GM20000 (cell line): ENCODE measurements around the gene TMIGD3.
"Not testable (repeated sequence)": the region's sequence is repeated elsewhere in the genome, so short reads cannot be mapped to it uniquely, and the experiment has no call there.

Experiments used
- DNase-seq: peaks from one replicate; pipeline ENCODE4 v3.0.0; 2012; ENCODE audit warnings: low spot score
- CTCF ChIP-seq: IDR thresholded peaks from 2 replicates; pipeline ENCODE4 v1.5.1; 2012; ENCODE audit warnings: mild to moderate bottlenecking, control low read depth; ENCODE audit errors: extremely low read depth, missing control alignments

Gene TMIGD3

DNA sequence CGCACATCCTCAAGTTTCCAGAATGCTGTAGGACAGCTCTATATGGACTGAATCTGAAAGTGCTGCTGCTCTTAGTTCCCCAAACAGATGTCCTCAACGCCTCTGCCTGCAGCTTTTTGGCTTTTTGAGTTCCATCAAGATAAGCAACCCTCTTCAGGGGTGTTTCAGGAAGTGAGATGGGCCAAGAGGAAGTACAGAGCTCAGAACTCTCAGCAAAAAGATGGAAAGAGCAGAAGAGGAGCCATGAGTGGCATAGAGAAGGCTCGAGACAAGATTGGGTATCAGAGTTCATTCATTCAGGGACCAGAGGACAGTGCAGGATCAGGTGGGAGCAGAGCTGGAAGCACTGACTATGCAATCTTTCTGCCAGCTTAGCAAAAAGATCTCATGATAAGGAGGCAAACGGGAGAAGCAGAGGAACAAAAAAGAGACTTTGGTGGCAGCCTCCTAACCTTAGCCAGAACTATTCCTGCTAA lies at the start of gene TMIGD3, which contains the start of gene ADORA3:
TSS of gene TMIGD3 (minus strand) at position 49 of the 476 bp plus-strand sequence. CDS start 279 bp downstream, outside the sequence.
TSS of gene ADORA3 (minus strand) at position 49 of the 476 bp plus-strand sequence. CDS start 279 bp downstream, outside the sequence.
- peak; percentile 31 for DNase-seq

GRCh38 chr1:111553196-111553595 lies 49.8 kb upstream of the TMIGD3 start:
- no peak for DNase-seq
- no peak for TF ChIP-seq CTCF

More for the DNA sequence above, at the start of gene TMIGD3, which contains the start of gene ADORA3:
- no peak for TF ChIP-seq CTCF

- DNase-seq = no peak
- TF ChIP-seq CTCF = no peak
These were observed 49.2 kb upstream of the TMIGD3 start for GRCh38 chr1:111552587-111552986.

DNA sequence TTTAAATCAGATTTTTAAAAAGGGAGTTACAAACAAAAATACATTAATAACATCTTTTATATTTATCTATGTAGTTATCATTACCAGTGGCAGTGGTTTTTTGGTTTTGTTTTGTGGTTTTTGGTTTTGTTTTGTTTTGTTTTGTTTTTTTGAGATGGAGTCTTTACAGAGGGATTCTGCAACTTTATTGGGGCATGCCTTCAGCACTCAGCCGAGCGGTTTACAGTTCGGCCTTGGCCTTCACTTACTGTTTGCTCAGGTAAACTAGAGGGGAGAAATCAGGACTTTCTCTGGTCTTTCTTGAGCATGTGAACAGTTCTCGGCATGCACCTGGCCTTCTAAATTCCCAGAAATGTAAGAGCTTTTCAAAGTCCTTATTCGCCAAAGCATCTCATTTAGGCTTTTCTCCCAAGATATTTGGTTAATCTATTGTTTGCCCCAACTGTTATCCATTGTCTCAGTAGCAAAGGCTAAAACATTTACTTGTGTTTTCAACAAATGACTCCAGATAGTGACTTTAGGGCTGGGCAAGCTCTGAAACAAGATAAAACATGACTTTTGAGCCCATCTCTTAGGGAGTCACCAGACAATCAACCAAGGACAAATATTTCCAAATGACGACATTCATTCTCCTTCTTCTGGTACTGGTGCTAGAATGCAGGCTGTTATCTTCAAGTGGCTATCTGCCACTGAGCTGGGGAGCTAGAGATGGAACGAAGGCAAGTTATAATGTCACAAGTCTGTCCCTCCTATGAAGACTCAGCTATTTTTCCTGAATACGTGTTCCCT lies 48.4 kb upstream of the TMIGD3 start:
- no peak for DNase-seq
- TF ChIP-seq CTCF = no peak

- not testable (repeated sequence) for DNase-seq
These were observed 44.4 kb upstream of the TMIGD3 start for GRCh38 chr1:111547786-111548185.

- no peak for DNase-seq
- no peak for TF ChIP-seq CTCF
These were observed 38.8 kb upstream of the TMIGD3 start for GRCh38 chr1:111542187-111542586.

- TF ChIP-seq CTCF = no peak
- no peak for DNase-seq
These were observed 38.3 kb upstream of the TMIGD3 start for GRCh38 chr1:111541721-111542120.
